Esophagus (tissue), 2 donors: ENCODE results near the gene FAM163B. TPM values are rescaled to one million over a fixed set of nuclear protein-coding genes. Genes with fewer than 3 reads are reported as not detected.

Source experiments
- H3K27ac ChIP-seq, 2 donors: one replicate each; pipeline ENCODE4 v1.5.1; 2013; ENCODE audit warnings: low read depth in 2 of 2, mild to moderate bottlenecking in 2 of 2, inconsistent platforms in 1 of 2, low read length in 1 of 2, moderate library complexity in 1 of 2
- H3K27me3 ChIP-seq, 2 donors: one replicate each; pipeline ENCODE4 v1.6.1; 2013; ENCODE audit warnings: low read length in 2 of 2, control low read depth in 1 of 2, mild to moderate bottlenecking in 1 of 2; ENCODE audit not compliant: insufficient read depth in 2 of 2, control insufficient read depth in 1 of 2
- H3K36me3 ChIP-seq, 2 donors: one replicate each; pipeline ENCODE4 v1.6.1; 2013; ENCODE audit warnings: low read length in 1 of 2; ENCODE audit not compliant: control insufficient read depth in 2 of 2, insufficient read depth in 2 of 2
- H3K4me1 ChIP-seq, 2 donors: one replicate each; pipeline ENCODE4 v1.6.1; 2013; ENCODE audit warnings: low read length in 1 of 2; ENCODE audit not compliant: control insufficient read depth in 2 of 2, insufficient read depth in 2 of 2
- H3K4me3 ChIP-seq, 2 donors: one replicate each; pipeline ENCODE4 v1.5.1; 2013; ENCODE audit warnings: low read length in 2 of 2, mild to moderate bottlenecking in 2 of 2, low read depth in 1 of 2, moderate library complexity in 1 of 2
- H3K9me3 ChIP-seq, 2 donors: one replicate each; pipeline ENCODE4 v1.6.1; 2013; ENCODE audit warnings: mild to moderate bottlenecking in 2 of 2, low read depth in 1 of 2, low read length in 1 of 2, moderate library complexity in 1 of 2; ENCODE audit not compliant: control insufficient read depth in 2 of 2, insufficient read depth in 1 of 2
- WGBS, 2 donors: extraction: QIAGEN DNeasy Blood & Tissue Kit; methylation state at CpG; one replicate each; pipeline ENCODE4 v1.1.7; 2013; 5-methylcytosine and 5-hydroxymethylcytosine counted together
- polyA plus RNA-seq, 2 donors: library from polyadenylated mRNA; stranded (reverse); fragments of 200-250 nt; gene quantifications; one replicate each; pipeline ENCODE4 v1.2.3, GENCODE V29; 2013
- donor health status: healthy with polysubstance abuse.
- donor health status: Bipolar disorder and iron deficiency.

The FAM163B gene
- polyA plus RNA-seq, 2 donors, result not detected

DNA sequence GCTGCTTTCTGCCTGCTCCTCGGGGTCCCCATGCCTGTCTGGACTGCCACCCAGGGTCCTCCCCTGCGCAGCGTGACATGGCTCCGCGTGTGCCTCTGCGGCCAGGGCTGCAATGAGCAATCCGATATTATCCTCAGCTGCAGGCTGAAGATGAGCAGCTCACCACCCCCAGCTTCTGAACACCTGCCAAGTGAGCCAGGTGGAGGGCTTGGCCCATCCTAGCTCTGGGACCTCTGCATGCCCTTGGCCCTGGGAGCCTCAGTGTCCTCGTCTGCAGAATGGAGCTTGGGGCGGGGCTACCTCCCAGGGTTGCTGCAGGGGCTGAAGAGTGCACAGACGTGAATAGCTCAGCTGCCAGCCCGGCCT, 80.3 kb downstream of the FAM163B start:
- no peaks in the 10 kb centered on the region for H3K27me3 ChIP-seq
- H3K4me3 ChIP-seq, result no peak overlapping the region
- H3K9me3 ChIP-seq, result no peaks in the 10 kb centered on the region
- peaks cover 0 to 9% of the 10 kb centered on the region in 2 donors for H3K4me1 ChIP-seq
- H3K27ac ChIP-seq, result no peak overlapping the region
- H3K36me3 ChIP-seq, result no peaks in the 10 kb centered on the region
- WGBS, 2 donors, result 66 to 75% methylated on average over 11 of the region's 11 CpGs

DNA sequence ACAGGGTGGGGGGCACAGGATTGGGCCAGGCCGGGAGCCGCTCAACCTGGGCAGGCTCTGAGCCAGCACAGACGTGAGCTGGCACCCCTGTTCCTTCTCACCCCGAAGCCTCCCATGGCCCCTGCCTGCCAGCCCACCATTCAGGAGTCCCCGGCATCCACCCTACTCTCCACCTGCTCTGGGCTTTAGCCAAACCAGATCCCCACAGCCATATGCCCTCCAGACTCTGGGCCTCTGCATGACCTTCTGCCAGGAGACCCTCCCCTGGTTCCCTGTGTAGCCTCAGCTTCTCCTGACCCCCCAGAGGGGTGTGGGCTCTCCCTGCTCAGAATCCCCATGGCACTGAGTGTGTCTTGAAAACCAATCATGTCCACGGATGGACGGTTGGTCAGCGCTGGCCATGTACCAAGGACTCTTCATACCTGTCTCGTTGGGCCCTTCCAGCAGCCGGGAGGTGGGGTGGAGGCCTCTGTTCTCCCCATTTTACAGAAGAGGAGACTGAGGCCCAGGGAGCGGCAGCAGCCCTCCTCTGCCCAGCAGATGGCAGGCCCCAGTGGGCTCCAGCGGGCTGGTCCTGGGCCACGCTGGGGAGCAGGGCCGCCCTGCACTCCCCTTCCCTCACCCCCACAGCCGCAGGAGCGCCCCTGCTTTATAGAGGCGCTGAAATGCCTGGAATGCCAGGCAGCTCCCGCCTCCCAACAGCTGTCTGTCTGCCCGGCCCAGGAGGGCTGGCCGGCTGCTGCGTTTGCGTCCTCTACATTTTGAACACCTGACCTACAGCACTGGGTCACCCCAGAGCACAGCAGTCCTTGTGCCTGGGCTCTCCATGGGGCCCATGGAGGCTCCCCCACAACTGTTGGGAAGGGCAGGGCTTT, 81.0 kb downstream of the FAM163B start:
- Histone ChIP-seq H3K36me3 (no peaks in the 10 kb centered on the region), H3K9me3 (no peaks in the 10 kb centered on the region), H3K27ac (no peak overlapping the region), H3K4me3 (no peak overlapping the region), H3K4me1 (peaks cover 0 to 9% of the 10 kb centered on the region in 2 donors), H3K27me3 (no peaks in the 10 kb centered on the region)
- 67 to 68% methylated on average over 22 of the region's 22 CpGs for WGBS, 2 donors

DNA sequence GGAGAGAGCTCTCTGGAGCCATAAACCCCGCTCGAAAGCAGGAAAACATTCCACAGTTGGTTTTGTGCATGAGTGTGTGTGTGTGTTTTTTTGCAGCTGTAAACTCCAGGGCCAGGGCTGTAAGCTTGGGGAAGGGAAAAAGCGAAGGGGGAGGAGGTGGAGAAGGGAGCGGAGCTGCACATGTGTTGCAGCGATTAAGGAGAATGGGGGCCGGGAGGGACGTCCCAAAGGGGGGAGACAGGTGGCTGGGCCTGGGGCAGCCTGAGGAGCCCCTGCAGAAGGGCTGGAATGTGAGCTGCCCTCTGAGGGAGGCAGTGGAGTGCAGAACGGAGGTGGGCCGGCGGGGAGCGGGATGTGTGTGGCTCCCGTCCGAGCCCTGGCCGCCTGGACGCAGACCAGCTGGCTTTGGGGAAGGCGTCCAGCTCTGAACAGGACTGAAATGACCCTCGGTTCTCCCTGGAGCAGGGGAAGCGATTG, 81.7 kb downstream of the FAM163B start:
- no peaks in the 10 kb centered on the region for H3K36me3 ChIP-seq
- H3K4me1 ChIP-seq, result peaks cover 0 to 9% of the 10 kb centered on the region in 2 donors
- H3K4me3 ChIP-seq, result no peak overlapping the region
- WGBS, 2 donors, result 45 to 61% methylated on average over 17 to 18 of the region's 18 CpGs
- H3K9me3 ChIP-seq, result no peaks in the 10 kb centered on the region
- no peak overlapping the region for H3K27ac ChIP-seq
- H3K27me3 ChIP-seq, result no peaks in the 10 kb centered on the region

Other genes starting within 250 kb of the FAM163B start
- gene SURF4, start 233.3 kb downstream of the FAM163B start, polyA plus RNA-seq, result 10 to 100 TPM; 39.7 to 64.7 TPM
- 1 to 10 TPM in 1 of 2 donors, under 1 TPM in 1; 0.49 to 1.3 TPM for gene STKLD1, start 233.0 kb downstream of the FAM163B start, polyA plus RNA-seq
- 10 to 100 TPM; 10.6 to 15.2 TPM for gene REXO4, start 191.4 kb downstream of the FAM163B start, polyA plus RNA-seq
- gene ADAMTS13, start 187.0 kb downstream of the FAM163B start, polyA plus RNA-seq, result 1 to 10 TPM; 1.2 to 4.3 TPM
- 1 to 10 TPM; 7.0 to 7.9 TPM for gene CACFD1, start 149.4 kb downstream of the FAM163B start, polyA plus RNA-seq
- gene SLC2A6, start 130.3 kb downstream of the FAM163B start, polyA plus RNA-seq, result under 1 TPM; 0.69 TPM
- not detected for gene MYMK, start 84.4 kb downstream of the FAM163B start, polyA plus RNA-seq
- gene ADAMTSL2, start 74.7 kb downstream of the FAM163B start, polyA plus RNA-seq, result 1 to 10 TPM in 1 of 2 donors, under 1 TPM in 1; 0.60 to 1.0 TPM
- gene DBH, start 27.0 kb upstream of the FAM163B start, polyA plus RNA-seq, result under 1 TPM in 1 of 2 donors, not detected in 1; 0.01 TPM
- under 1 TPM; 0.20 TPM for gene SARDH, start 129.0 kb upstream of the FAM163B start, polyA plus RNA-seq